ENCODE data around the gene TCEANC. TPM values are rescaled to one million over a fixed set of nuclear protein-coding genes. Genes with fewer than 3 reads are reported as not detected.

TCEANC gene, protein sequence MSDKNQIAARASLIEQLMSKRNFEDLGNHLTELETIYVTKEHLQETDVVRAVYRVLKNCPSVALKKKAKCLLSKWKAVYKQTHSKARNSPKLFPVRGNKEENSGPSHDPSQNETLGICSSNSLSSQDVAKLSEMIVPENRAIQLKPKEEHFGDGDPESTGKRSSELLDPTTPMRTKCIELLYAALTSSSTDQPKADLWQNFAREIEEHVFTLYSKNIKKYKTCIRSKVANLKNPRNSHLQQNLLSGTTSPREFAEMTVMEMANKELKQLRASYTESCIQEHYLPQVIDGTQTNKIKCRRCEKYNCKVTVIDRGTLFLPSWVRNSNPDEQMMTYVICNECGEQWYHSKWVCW
- 3.0 and 4.1 TPM in 2 replicates for total RNA-seq
- long read RNA-seq, partial matches to known transcripts: 1 of 15 reads
- long read RNA-seq, other reads (novel, unspliced or antisense): 14 of 15 reads

DNA sequence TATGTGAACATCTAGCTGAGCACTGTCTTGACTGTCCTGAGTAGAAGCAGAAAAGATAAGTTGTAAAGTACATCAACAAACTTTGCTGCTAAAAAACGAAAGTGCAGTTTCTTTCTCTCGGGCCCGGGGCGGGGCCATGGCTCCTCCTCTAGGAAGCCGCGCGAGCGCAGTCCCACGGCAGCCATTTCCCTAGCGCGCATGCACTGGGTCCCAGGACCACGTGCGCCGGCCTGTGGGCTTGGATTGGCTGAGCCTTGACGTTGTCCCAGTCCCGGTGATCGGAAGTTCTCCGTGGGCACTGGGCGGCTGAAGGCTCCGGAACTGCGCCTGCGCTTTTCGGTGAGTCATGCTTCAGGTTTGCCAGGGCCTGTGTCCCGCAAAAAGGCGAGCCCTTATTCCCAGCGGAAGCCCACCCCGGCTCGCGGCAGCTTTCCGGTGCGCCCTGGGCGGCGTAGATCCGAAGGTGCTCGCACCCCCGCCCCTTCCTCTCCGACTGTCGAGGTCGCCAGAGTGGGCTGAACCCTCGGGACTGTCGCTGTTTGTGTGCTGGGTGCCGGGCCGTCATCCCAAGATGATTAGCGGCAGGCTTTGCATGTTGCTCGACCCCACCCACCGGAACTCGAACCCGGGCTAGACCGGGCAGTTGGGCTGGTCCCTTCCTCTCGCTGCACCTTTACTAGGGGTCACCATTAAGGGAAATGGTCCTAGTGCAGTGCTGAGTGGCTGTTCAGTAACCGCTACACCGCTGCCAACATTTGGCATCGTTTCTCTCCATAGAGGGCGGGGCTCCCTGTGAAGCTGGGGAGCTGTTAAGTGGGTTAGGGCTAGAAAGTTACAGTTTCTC, at the start of gene TCEANC:
Gene TCEANC (plus strand): TSS at position 292 of the 844 bp plus-strand sequence. CDS start 9,368 bp downstream, outside the sequence.
- peak; percentile 80 for DNase-seq (ENCODE audit: low spot score, unreplicated experiment)
- Mint-ChIP-seq H3K4me3 (ENCODE audit: low read depth) (peak within 1 kb of the TSS; percentile 82), H3K9me3 (ENCODE audit: low read depth) (peaks cover 16% of the 10 kb centered on the region), H3K27ac (peak within 1 kb of the TSS; percentile 95), H3K36me3 (ENCODE audit: insufficient read depth) (peaks cover 2% of the 10 kb centered on the region), H3K27me3 (no peaks in the 10 kb centered on the region), H3K4me1 (ENCODE audit: low read depth) (peaks cover 2% of the 10 kb centered on the region)
- TF ChIP-seq, protein P1, sequence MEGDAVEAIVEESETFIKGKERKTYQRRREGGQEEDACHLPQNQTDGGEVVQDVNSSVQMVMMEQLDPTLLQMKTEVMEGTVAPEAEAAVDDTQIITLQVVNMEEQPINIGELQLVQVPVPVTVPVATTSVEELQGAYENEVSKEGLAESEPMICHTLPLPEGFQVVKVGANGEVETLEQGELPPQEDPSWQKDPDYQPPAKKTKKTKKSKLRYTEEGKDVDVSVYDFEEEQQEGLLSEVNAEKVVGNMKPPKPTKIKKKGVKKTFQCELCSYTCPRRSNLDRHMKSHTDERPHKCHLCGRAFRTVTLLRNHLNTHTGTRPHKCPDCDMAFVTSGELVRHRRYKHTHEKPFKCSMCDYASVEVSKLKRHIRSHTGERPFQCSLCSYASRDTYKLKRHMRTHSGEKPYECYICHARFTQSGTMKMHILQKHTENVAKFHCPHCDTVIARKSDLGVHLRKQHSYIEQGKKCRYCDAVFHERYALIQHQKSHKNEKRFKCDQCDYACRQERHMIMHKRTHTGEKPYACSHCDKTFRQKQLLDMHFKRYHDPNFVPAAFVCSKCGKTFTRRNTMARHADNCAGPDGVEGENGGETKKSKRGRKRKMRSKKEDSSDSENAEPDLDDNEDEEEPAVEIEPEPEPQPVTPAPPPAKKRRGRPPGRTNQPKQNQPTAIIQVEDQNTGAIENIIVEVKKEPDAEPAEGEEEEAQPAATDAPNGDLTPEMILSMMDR (IDR thresholded peaks at IDR 0.05; ENCODE audit: unreplicated experiment): no peak

DNA sequence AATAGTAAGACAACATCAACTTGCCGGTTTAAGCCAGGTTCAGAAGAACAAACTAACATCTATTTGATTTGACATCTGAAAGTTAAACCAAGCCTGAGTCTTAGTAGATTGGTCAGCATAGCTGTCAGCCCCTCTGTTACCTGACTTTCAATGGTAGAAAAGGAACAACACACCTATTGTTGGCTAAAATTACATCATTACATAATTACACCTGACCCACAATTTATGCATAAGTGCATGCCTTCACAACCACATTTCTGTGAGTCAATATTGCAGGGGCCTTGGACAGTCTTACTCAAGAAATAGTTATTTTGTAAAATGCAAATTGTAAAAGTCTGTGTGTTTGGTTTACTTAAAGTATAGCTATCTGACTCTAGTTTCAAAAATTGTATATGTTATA, 47.3 kb upstream of the TCEANC start:
- Mint-ChIP-seq H3K27ac (no peak overlapping the region), H3K4me1 (ENCODE audit: low read depth) (peaks cover 10% of the 10 kb centered on the region), H3K27me3 (no peaks in the 10 kb centered on the region), H3K4me3 (ENCODE audit: low read depth) (no peak overlapping the region), H3K9me3 (ENCODE audit: low read depth) (peaks cover 13% of the 10 kb centered on the region), H3K36me3 (ENCODE audit: insufficient read depth) (no peaks in the 10 kb centered on the region)
- TF ChIP-seq, protein P1 (IDR thresholded peaks at IDR 0.05; ENCODE audit: unreplicated experiment): no peak
- DNase-seq (ENCODE audit: low spot score, unreplicated experiment): no peak

DNA sequence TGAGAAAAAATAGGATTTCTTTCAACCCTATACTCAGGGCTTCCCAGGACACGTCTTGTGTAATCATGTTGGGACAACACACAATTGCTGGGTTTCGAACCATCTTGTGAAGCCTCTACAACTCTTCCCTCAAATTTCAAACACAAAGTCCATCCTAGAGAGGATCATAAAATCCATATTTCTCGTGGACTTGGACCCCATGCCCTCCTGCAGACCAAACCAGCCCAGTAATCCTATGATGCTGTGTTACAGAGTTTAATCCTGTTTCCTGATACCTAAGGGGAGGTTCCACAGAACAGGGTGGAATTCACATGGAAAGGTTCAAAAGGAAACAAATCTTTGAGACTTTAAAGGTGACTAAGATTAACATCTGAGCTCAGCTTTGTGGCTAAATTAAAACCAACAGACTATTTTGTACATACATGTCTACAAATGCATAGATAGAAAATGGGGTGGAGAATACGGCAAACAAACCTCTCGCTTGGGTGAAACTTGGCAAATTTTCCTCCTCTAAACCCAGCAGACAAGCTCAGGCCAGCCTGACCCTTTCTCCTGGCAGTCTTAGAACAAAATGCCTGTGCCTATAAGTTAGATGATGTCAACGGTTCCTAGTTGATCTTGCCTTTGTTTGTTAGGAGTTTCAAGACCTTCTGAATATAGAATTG, 45.5 kb upstream of the TCEANC start:
- Mint-ChIP-seq H3K27ac (peak overlapping the region; percentile 84), H3K36me3 (ENCODE audit: insufficient read depth) (no peaks in the 10 kb centered on the region), H3K27me3 (no peaks in the 10 kb centered on the region), H3K9me3 (ENCODE audit: low read depth) (peaks cover 16% of the 10 kb centered on the region), H3K4me3 (ENCODE audit: low read depth) (no peak overlapping the region), H3K4me1 (ENCODE audit: low read depth) (peaks cover 10% of the 10 kb centered on the region)
- no peak for DNase-seq (ENCODE audit: low spot score, unreplicated experiment)
- TF ChIP-seq, protein P1 (IDR thresholded peaks at IDR 0.05; ENCODE audit: unreplicated experiment): no peak

DNA sequence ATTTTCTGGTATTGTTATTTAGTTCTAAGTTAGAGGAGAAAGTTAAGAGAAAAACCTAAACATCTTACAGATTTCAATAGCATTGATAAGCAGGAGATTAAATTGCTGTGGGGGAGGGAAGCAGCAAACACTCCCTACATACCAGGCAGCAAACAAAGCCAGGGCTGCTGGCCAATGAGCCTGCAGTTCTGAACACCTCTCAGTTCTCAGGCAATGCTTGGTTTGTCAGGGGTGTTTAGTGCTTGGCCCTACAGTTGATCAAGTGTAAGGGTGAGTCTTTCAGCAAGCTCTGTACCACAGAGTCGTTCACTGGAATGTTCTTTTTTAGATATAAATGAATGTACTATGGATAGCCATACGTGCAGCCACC, 45.0 kb upstream of the TCEANC start:
- H3K4me3 Mint-ChIP-seq (ENCODE audit: low read depth): no peak overlapping the region
- peak overlapping the region; percentile 84 for H3K27ac Mint-ChIP-seq
- peaks cover 10% of the 10 kb centered on the region for H3K4me1 Mint-ChIP-seq (ENCODE audit: low read depth)
- H3K27me3 Mint-ChIP-seq: no peaks in the 10 kb centered on the region
- no peak for DNase-seq (ENCODE audit: low spot score, unreplicated experiment)
- H3K9me3 Mint-ChIP-seq (ENCODE audit: low read depth): peaks cover 13% of the 10 kb centered on the region
- TF ChIP-seq, protein P1 (IDR thresholded peaks at IDR 0.05; ENCODE audit: unreplicated experiment): no peak
- no peaks in the 10 kb centered on the region for H3K36me3 Mint-ChIP-seq (ENCODE audit: insufficient read depth)

DNA sequence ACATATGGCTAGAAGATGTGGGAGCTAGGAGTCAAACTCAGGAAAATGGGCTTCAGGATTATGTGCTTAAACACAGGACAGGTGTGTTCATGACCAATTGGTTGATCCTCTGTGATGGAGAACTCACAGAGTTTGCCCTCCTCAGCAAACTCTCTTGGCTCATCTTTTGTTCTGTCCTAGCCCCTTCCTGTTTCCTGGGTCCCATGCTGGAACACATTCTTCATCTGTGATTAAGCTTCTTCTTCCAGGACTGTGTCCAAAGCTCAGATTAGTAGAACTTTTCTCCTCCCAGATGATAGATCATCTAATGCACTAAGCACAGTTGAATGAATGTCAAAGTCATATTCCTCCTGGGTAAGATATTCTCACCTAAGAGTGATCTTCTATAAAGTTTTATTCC, 38.8 kb upstream of the TCEANC start:
- H3K4me3 Mint-ChIP-seq (ENCODE audit: low read depth): no peak overlapping the region
- peaks cover 9% of the 10 kb centered on the region for H3K9me3 Mint-ChIP-seq (ENCODE audit: low read depth)
- H3K27ac Mint-ChIP-seq: no peak overlapping the region
- no peaks in the 10 kb centered on the region for H3K4me1 Mint-ChIP-seq (ENCODE audit: low read depth)
- H3K27me3 Mint-ChIP-seq: no peaks in the 10 kb centered on the region
- TF ChIP-seq, protein P1 (IDR thresholded peaks at IDR 0.05; ENCODE audit: unreplicated experiment): no peak
- H3K36me3 Mint-ChIP-seq (ENCODE audit: insufficient read depth): no peaks in the 10 kb centered on the region
- DNase-seq (ENCODE audit: low spot score, unreplicated experiment): no peak
